HCT116 (cell line): ENCODE data around the gene TNFRSF12A. TPM values are rescaled to one million over a fixed set of nuclear protein-coding genes. Genes with fewer than 3 reads are reported as not detected.

Experiments used
- ATAC-seq: fragments of 200-7000 bp; cut with Tn5 transposase; 2 replicates; pipeline ENCODE4 v1.9.1; 2020; ENCODE audit warnings: mild to moderate bottlenecking, moderate library complexity
- BruUV-seq: library from RNA; stranded (reverse); fragments of 400-500 nt; replicated peaks from 2 replicates; lab custom pipeline; 2021; lab: Mats Ljungman, UMichigan
- CTCF ChIA-PET: fragments of 300-600 bp; sonication (Branson Sonifier 250); formaldehyde crosslinking; loops from one replicate; lab custom pipeline; 2021; ENCODE audit warnings: antibody characterized with exemption; lab: Charles Lee
- POLR2A ChIA-PET: fragments of 300-600, 350-600 bp; sonication (Branson Sonifier 250); formaldehyde crosslinking; loops from one replicate; lab custom pipeline; 2021; ENCODE audit warnings: antibody characterized with exemption; lab: Charles Lee
- RAD21 ChIA-PET, 2 experiments: fragments of 300-600 bp; sonication (Branson Sonifier 250); formaldehyde crosslinking; loops; one replicate each; lab custom pipeline; 2023; ENCODE audit warnings: low total read pairs in 2 of 2; ENCODE audit not compliant: uncharacterized antibody in 2 of 2, unreplicated experiment in 2 of 2, low non-redundant PET in 1 of 2; lab: Charles Lee
- DNase-seq: peaks from one replicate; pipeline ENCODE4 v3.0.0-alpha.2; 2010; ENCODE audit warnings: low read depth, low spot score
- H2AFZ ChIP-seq: fragments of 200-600 bp; shearing (Covaris generic), sonication (generic); 2 replicates; pipeline ENCODE4 v1.6.1; 2017; ENCODE audit warnings: low read depth, mixed run types, mixed read lengths, antibody characterized with exemption, low read length; ENCODE audit not compliant: poor library complexity, severe bottlenecking
- H3K27ac ChIP-seq: 2 replicates; pipeline ENCODE4 v1.5.1; 2012; ENCODE audit warnings: low read depth, low read length
- H3K27me3 ChIP-seq: fragments of 200-600 bp; sonication (generic); 2 replicates; pipeline ENCODE4 v1.6.1; 2016; ENCODE audit warnings: mixed run types, low read length, mixed read lengths; ENCODE audit not compliant: insufficient read depth
- H3K36me3 ChIP-seq, 2 experiments: fragments of 200-500 bp in 1 of 2; fragments of 200-600 bp in 1 of 2; sonication (Bioruptor generic) in 1 of 2; sonication (generic) in 1 of 2; 2 replicates each; pipeline versions ENCODE4 v1.5.1 to v1.6.1; 2014 to 2016; ENCODE audit warnings: low read length in 2 of 2, inconsistent platforms in 1 of 2, mixed read lengths in 1 of 2, mixed run types in 1 of 2; ENCODE audit not compliant: insufficient read depth in 2 of 2, control insufficient read depth in 1 of 2
- H3K4me1 ChIP-seq, 2 experiments: fragments of 200-600 bp in 1 of 2; sonication (generic) in 1 of 2; 2 replicates each; pipeline versions ENCODE4 v1.5.1 to v1.6.1; 2012 to 2017; ENCODE audit warnings: low read length in 2 of 2, inconsistent platforms in 1 of 2, mild to moderate bottlenecking in 1 of 2, mixed read lengths in 1 of 2, mixed run types in 1 of 2, moderate library complexity in 1 of 2; ENCODE audit not compliant: insufficient read depth in 2 of 2, control insufficient read depth in 1 of 2
- H3K4me2 ChIP-seq: fragments of 200-600 bp; sonication (generic); 2 replicates; pipeline ENCODE4 v1.6.1; 2017; ENCODE audit warnings: mixed run types, low read length, mixed read lengths
- H3K4me3 ChIP-seq, 2 experiments: fragments of 200-600 bp in 1 of 2; sonication (generic) in 1 of 2; replicated peaks in 1 of 2; 2 replicates each; pipeline ENCODE4 v1.5.1; 2011 to 2016; ENCODE audit warnings: low read length in 2 of 2, control low read depth in 1 of 2, low read depth in 1 of 2, mild to moderate bottlenecking in 1 of 2, mixed read lengths in 1 of 2, mixed run types in 1 of 2
- H3K79me2 ChIP-seq: fragments of 200-600 bp; sonication (generic); 2 replicates; pipeline ENCODE4 v1.6.1; 2017; ENCODE audit warnings: mild to moderate bottlenecking, mixed run types, low read length, moderate library complexity, mixed read lengths; ENCODE audit not compliant: insufficient read depth
- H3K9ac ChIP-seq: fragments of 200-600 bp; sonication (generic); 2 replicates; pipeline ENCODE4 v1.6.1; 2016; ENCODE audit warnings: low read length, mixed read lengths
- H3K9me2 ChIP-seq: fragments of 200-600 bp; sonication (generic), shearing (Covaris generic); 2 replicates; pipeline ENCODE4 v1.6.1; 2017; ENCODE audit warnings: mixed run types, mild to moderate bottlenecking, moderate library complexity; ENCODE audit not compliant: insufficient read depth
- H3K9me3 ChIP-seq, 2 experiments: fragments of 200-500 bp in 1 of 2; fragments of 200-600 bp in 1 of 2; sonication (Bioruptor generic) in 1 of 2; sonication (generic) in 1 of 2; 2 replicates each; pipeline ENCODE4 v1.6.1; 2014 to 2017; ENCODE audit warnings: low read length in 2 of 2, mixed read lengths in 2 of 2, inconsistent platforms in 1 of 2, low read depth in 1 of 2, mild to moderate bottlenecking in 1 of 2, mixed run types in 1 of 2, moderate library complexity in 1 of 2; ENCODE audit not compliant: control insufficient read depth in 1 of 2, insufficient read depth in 1 of 2
- H4K20me1 ChIP-seq: fragments of 200-600 bp; sonication (generic), shearing (Covaris generic); 2 replicates; pipeline ENCODE4 v1.6.1; 2017; ENCODE audit warnings: mixed run types, mild to moderate bottlenecking, moderate library complexity; ENCODE audit not compliant: insufficient read depth
- CEBPB ChIP-seq: IDR thresholded peaks from 2 replicates; pipeline ENCODE4 v1.6.1; 2012; ENCODE audit warnings: low read depth
- CTCF ChIP-seq, 3 experiments: fragments of 200-600 bp in 1 of 3; sonication (generic) in 1 of 3; IDR thresholded peaks in 2 of 3; conservative IDR thresholded peaks in 1 of 3; 2 replicates each; pipeline ENCODE4 v1.5.1; 2012 to 2017; ENCODE audit warnings: low read depth in 2 of 3, low read length in 2 of 3, antibody characterized with exemption in 1 of 3, borderline replicate concordance in 1 of 3, control low read depth in 1 of 3, mild to moderate bottlenecking in 1 of 3, mixed read lengths in 1 of 3, mixed run types in 1 of 3, moderate library complexity in 1 of 3; ENCODE audit not compliant: insufficient read depth in 1 of 3
- EGR1 ChIP-seq: IDR thresholded peaks from 2 replicates; pipeline ENCODE4 v1.6.1; 2012; ENCODE audit warnings: low read depth
- FOSL1 ChIP-seq: IDR thresholded peaks from 2 replicates; pipeline ENCODE4 v1.6.1; 2012; ENCODE audit warnings: low read depth
- JUND ChIP-seq: IDR thresholded peaks from 2 replicates; pipeline ENCODE4 v1.6.1; 2012
- MAX ChIP-seq: IDR thresholded peaks from 2 replicates; pipeline ENCODE4 v1.6.1; 2012
- RAD21 ChIP-seq: IDR thresholded peaks from 2 replicates; pipeline ENCODE4 v1.6.1; 2012; ENCODE audit warnings: low read depth, mild to moderate bottlenecking
- TCF7L2 ChIP-seq: IDR thresholded peaks from 2 replicates; pipeline ENCODE4 v1.7.0; 2011; ENCODE audit warnings: borderline replicate concordance, inconsistent platforms; ENCODE audit not compliant: insufficient read depth, insufficient read length; ENCODE audit errors: extremely low read depth
- ZBTB33 ChIP-seq: IDR thresholded peaks from 2 replicates; pipeline ENCODE4 v1.6.1; 2011; ENCODE audit warnings: mild to moderate bottlenecking, low read length, moderate library complexity; ENCODE audit not compliant: insufficient replicate concordance; ENCODE audit errors: extremely low read depth
- intact Hi-C: fragments of 100-400 bp; cut with micrococcal nuclease; formaldehyde crosslinking; loops from 2 replicates; pipeline ENCODE4 v1.10.0; 2022
- total RNA-seq: library from RNA; stranded (reverse); gene quantifications from one replicate; pipeline ENCODE4 v1.2.1, GENCODE V29; 2021; ENCODE audit not compliant: unreplicated experiment

TNFRSF12A gene
- total RNA-seq, 1 experiment from 2014 or later: 188 TPM

DNA sequence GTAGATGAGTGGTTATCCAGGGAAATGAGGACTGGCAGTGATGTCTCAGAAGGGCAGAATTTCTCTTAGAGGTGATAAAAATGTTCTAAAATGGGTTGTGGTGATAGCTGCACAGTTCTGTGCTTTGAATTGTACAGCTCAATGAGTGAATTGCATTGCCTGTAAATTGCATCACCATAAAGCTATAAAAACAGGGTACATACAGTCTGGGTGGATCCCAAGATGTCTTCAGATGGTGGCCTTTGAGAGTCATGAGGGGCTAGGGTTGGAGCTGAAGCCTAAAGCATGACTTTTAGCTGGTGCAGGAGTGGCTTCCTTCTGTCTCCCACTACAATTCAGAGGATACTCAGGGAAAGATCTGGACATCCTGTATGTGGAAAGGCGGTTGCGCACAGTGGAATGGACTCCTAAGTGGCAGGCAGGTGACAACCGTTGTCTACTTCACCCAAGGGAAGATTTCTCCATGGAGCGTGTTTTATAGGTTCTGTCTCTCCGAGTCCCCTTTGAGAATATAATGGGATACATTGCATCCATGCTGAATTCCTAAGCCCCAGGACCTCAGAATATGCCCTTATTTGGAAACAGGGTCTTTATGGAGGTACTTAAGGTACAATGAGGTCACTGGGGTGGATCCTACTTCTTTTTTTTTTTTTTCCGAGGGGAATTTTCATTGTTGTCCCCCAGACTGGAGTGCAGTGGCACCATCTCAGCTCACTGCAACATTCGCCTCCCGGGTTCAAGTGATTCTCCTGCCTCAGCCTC lies 43.6 kb downstream of the TNFRSF12A start:
- H3K9me2 ChIP-seq: no peaks in the 10 kb centered on the region
- H3K9me3 ChIP-seq: no peaks in the 10 kb centered on the region
- DNase-seq (no peak), ATAC-seq (no peak)
- H3K27me3 ChIP-seq: no peaks in the 10 kb centered on the region
- BruUV-seq: no TSS peak
- no peak overlapping the region for H3K27ac ChIP-seq
- no peaks in the 10 kb centered on the region for H4K20me1 ChIP-seq
- H2AFZ ChIP-seq: no peak overlapping the region
- ChIA-PET CTCF (interaction anchor here (0.9 kb wide), 1 partner anchor 66 kb away, joined by 3 read pairs; no protein-coding TSS in a partner anchor), RAD21 (no interaction called here), POLR2A (no interaction called here)
- no peaks in the 10 kb centered on the region for H3K79me2 ChIP-seq
- TF ChIP-seq ZBTB33 (no peak), MAX (no peak), RAD21 (no peak), JUND (no peak), EGR1 (no peak), FOSL1 (no peak), CEBPB (no peak), TCF7L2 (no peak), CTCF (IDR thresholded peaks at IDR 0.05 in 2 of 3, conservative IDR thresholded peaks at IDR 0.05 in 1 of 3; ENCODE audit: borderline replicate concordance in 1 of 3, insufficient read depth in 1 of 3, low read depth in 2 of 3, low read length in 2 of 3) (no peak)
- intact Hi-C loops: no loop called here
- H3K4me3 ChIP-seq: no peak overlapping the region
- H3K4me1 ChIP-seq: peaks cover 0 to 26% of the 10 kb centered on the region in 2 experiments; a peak in 2 of 4 replicates
- H3K4me2 ChIP-seq: no peak overlapping the region
- no peaks in the 10 kb centered on the region for H3K36me3 ChIP-seq
- no peak overlapping the region for H3K9ac ChIP-seq
